IMR-90 (cell line): ENCODE data around the gene CYRIA. TPM values are rescaled to one million over a fixed set of nuclear protein-coding genes. Genes with fewer than 3 reads are reported as not detected.

Source experiments
- ATAC-seq: fragments of 200-7000 bp; cut with Tn5 transposase; 2 replicates; pipeline ENCODE4 v1.9.1; 2020; ENCODE audit warnings: low read depth, mild to moderate bottlenecking, moderate library complexity
- BruUV-seq: library from RNA; stranded (reverse); fragments of 400-500 nt; replicated peaks from 2 replicates; lab custom pipeline; 2021; lab: Mats Ljungman, UMichigan
- CTCF ChIA-PET: fragments of 300-600 bp; formaldehyde crosslinking; extraction: SDS; loops from one replicate; lab custom pipeline; 2021; ENCODE audit warnings: antibody characterized with exemption; lab: Yijun Ruan, JAX
- POLR2A ChIA-PET: fragments of 300-600 bp; sonication (Branson Sonifier 250); formaldehyde crosslinking; loops from one replicate; lab custom pipeline; 2022; ENCODE audit warnings: antibody characterized with exemption; ENCODE audit not compliant: unreplicated experiment; lab: Charles Lee
- DNase-seq: peaks from one replicate; pipeline ENCODE4 v3.0.0; 2013
- H2AFZ ChIP-seq: replicated peaks from 2 replicates; pipeline ENCODE3; 2013; ENCODE audit warnings: low read length, mild to moderate bottlenecking; ENCODE audit not compliant: poor library complexity
- H2AK5ac ChIP-seq: 2 replicates; pipeline ENCODE4 v1.6.1; 2013; ENCODE audit warnings: low read depth, low read length, inconsistent platforms
- H2AK9ac ChIP-seq: replicated peaks from 2 replicates; pipeline ENCODE3; 2013; ENCODE audit warnings: mild to moderate bottlenecking, low read depth, low read length, moderate library complexity; ENCODE audit not compliant: poor library complexity
- H2BK120ac ChIP-seq: 2 replicates; pipeline ENCODE4 v1.6.1; 2013; ENCODE audit warnings: low read depth, low read length, inconsistent platforms
- H2BK15ac ChIP-seq: 3 replicates; pipeline ENCODE4 v1.6.1; 2013; ENCODE audit warnings: low read depth, low read length, inconsistent platforms
- H2BK20ac ChIP-seq: 2 replicates; pipeline ENCODE4 v1.6.1; 2013; ENCODE audit warnings: low read depth, mild to moderate bottlenecking, inconsistent platforms, low read length, moderate library complexity
- H2BK5ac ChIP-seq: 2 replicates; pipeline ENCODE4 v1.6.1; 2013; ENCODE audit warnings: mild to moderate bottlenecking, low read depth, low read length, inconsistent platforms; ENCODE audit not compliant: poor library complexity, severe bottlenecking
- H3K14ac ChIP-seq: replicated peaks from 2 replicates; pipeline ENCODE4 v1.6.1; 2013; ENCODE audit warnings: low read depth, low read length, inconsistent platforms
- H3K18ac ChIP-seq: 2 replicates; pipeline ENCODE4 v1.6.1; 2013; ENCODE audit warnings: low read depth, low read length, control low read depth
- H3K23ac ChIP-seq: 2 replicates; pipeline ENCODE4 v1.6.1; 2013; ENCODE audit warnings: low read depth, low read length, inconsistent platforms
- H3K27ac ChIP-seq: 2 replicates; pipeline ENCODE4 v1.5.1; 2013; ENCODE audit warnings: mild to moderate bottlenecking, control low read depth, low read length; ENCODE audit not compliant: insufficient read depth
- H3K27me3 ChIP-seq: 2 replicates; pipeline ENCODE4 v1.6.1; 2013; ENCODE audit warnings: low read length; ENCODE audit not compliant: control insufficient read depth, insufficient read depth
- H3K36me3 ChIP-seq: 2 replicates; pipeline ENCODE4 v1.6.1; 2013; ENCODE audit warnings: low read length, mixed read lengths; ENCODE audit not compliant: control insufficient read depth, insufficient read depth
- H3K4ac ChIP-seq: 2 replicates; pipeline ENCODE4 v1.6.1; 2013; ENCODE audit warnings: low read depth, low read length, inconsistent platforms
- H3K4me1 ChIP-seq: 2 replicates; pipeline ENCODE4 v1.6.1; 2013; ENCODE audit warnings: low read length, mixed read lengths; ENCODE audit not compliant: control insufficient read depth, insufficient read depth
- H3K4me2 ChIP-seq: 2 replicates; pipeline ENCODE4 v1.6.1; 2013; ENCODE audit warnings: low read depth, mild to moderate bottlenecking, control low read depth, low read length, moderate library complexity
- H3K4me3 ChIP-seq: 2 replicates; pipeline ENCODE4 v1.5.1; 2013; ENCODE audit warnings: low read depth, mild to moderate bottlenecking, control low read depth, low read length, moderate library complexity; ENCODE audit not compliant: insufficient read depth
- H3K56ac ChIP-seq: 2 replicates; pipeline ENCODE4 v1.6.1; 2013; ENCODE audit warnings: low read length, inconsistent platforms; ENCODE audit not compliant: insufficient read depth; ENCODE audit errors: extremely low read depth
- H3K79me1 ChIP-seq, 2 experiments: 2 replicates each; pipeline ENCODE4 v1.6.1; 2013; ENCODE audit warnings: low read length in 2 of 2, inconsistent platforms in 1 of 2, low read depth in 1 of 2
- H3K9ac ChIP-seq: 2 replicates; pipeline ENCODE4 v1.6.1; 2013; ENCODE audit warnings: low read depth, low read length, control low read depth
- H3K9me1 ChIP-seq: 2 replicates; pipeline ENCODE4 v1.6.1; 2013; ENCODE audit warnings: low read length, inconsistent platforms; ENCODE audit not compliant: insufficient read depth
- H3K9me3 ChIP-seq: 2 replicates; pipeline ENCODE4 v1.6.1; 2013; ENCODE audit warnings: low read length; ENCODE audit not compliant: control insufficient read depth, insufficient read depth
- H4K20me1 ChIP-seq: 2 replicates; pipeline ENCODE4 v1.6.1; 2013; ENCODE audit warnings: low read length, inconsistent platforms; ENCODE audit not compliant: insufficient read depth
- H4K5ac ChIP-seq: 2 replicates; pipeline ENCODE4 v1.6.1; 2013; ENCODE audit warnings: mild to moderate bottlenecking, low read depth, low read length, control low read depth
- H4K8ac ChIP-seq, 2 experiments: 2 replicates each; pipeline ENCODE4 v1.6.1; 2013; ENCODE audit warnings: low read depth in 2 of 2, low read length in 2 of 2, control low read depth in 1 of 2, inconsistent platforms in 1 of 2
- H4K91ac ChIP-seq: 2 replicates; pipeline ENCODE4 v1.6.1; 2013; ENCODE audit warnings: low read depth, low read length, inconsistent platforms; ENCODE audit not compliant: insufficient read depth
- BHLHE40 ChIP-seq: fragments of 150-350 bp; IDR thresholded peaks from 2 replicates; pipeline ENCODE4 v1.6.1; 2016; ENCODE audit warnings: mild to moderate bottlenecking, low read depth, low read length
- CEBPB ChIP-seq: IDR thresholded peaks from 2 replicates; pipeline ENCODE4 v1.6.1; 2012; ENCODE audit warnings: low read depth, low read length, improper control_type of control experiment
- CHD1 ChIP-seq: IDR thresholded peaks from 2 replicates; pipeline ENCODE4 v1.6.1; 2012; ENCODE audit warnings: low read depth, low read length, improper control_type of control experiment
- CTCF ChIP-seq: conservative IDR thresholded peaks from 2 replicates; pipeline ENCODE4 v1.5.1; 2012; ENCODE audit warnings: mild to moderate bottlenecking, low read depth, low read length, improper control_type of control experiment
- FOS ChIP-seq: fragments of 150-350 bp; IDR thresholded peaks from 2 replicates; pipeline ENCODE4 v1.6.1; 2016; ENCODE audit warnings: low read depth, low read length
- MAFK ChIP-seq: IDR thresholded peaks from 2 replicates; pipeline ENCODE4 v1.6.1; 2012; ENCODE audit warnings: low read depth, low read length, improper control_type of control experiment
- MAZ ChIP-seq: IDR thresholded peaks from 2 replicates; pipeline ENCODE4 v1.6.1; 2012; ENCODE audit warnings: low read depth, mild to moderate bottlenecking, low read length, improper control_type of control experiment, moderate library complexity, borderline replicate concordance
- MXI1 ChIP-seq: IDR thresholded peaks from 2 replicates; pipeline ENCODE4 v1.6.1; 2012; ENCODE audit warnings: low read depth, mild to moderate bottlenecking, low read length, moderate library complexity, borderline replicate concordance
- NFE2L2 ChIP-seq: fragments of 150-350 bp; IDR thresholded peaks from 2 replicates; pipeline ENCODE4 v1.6.1; 2016; ENCODE audit warnings: low read depth, mild to moderate bottlenecking, low read length
- POLR2A ChIP-seq: IDR thresholded peaks from 2 replicates; pipeline ENCODE4 v1.6.1; 2012; ENCODE audit warnings: mild to moderate bottlenecking, low read depth, low read length
- RAD21 ChIP-seq: IDR thresholded peaks from 2 replicates; pipeline ENCODE4 v1.6.1; 2012; ENCODE audit warnings: low read length, improper control_type of control experiment
- RCOR1 ChIP-seq: IDR thresholded peaks from 2 replicates; pipeline ENCODE4 v1.6.1; 2012; ENCODE audit warnings: mild to moderate bottlenecking, low read length, improper control_type of control experiment; ENCODE audit not compliant: insufficient replicate concordance
- RFX5 ChIP-seq: IDR thresholded peaks from 2 replicates; pipeline ENCODE4 v1.8.0; 2012; ENCODE audit warnings: low read depth, mild to moderate bottlenecking, low read length, moderate library complexity
- SMC3 ChIP-seq: fragments of 150-350 bp; IDR thresholded peaks from 2 replicates; pipeline ENCODE4 v1.6.1; 2016; ENCODE audit warnings: low read depth, mild to moderate bottlenecking, antibody characterized with exemption, low read length, moderate library complexity
- USF2 ChIP-seq: fragments of 150-350 bp; IDR thresholded peaks from 2 replicates; pipeline ENCODE4 v1.6.1; 2017; ENCODE audit warnings: mild to moderate bottlenecking, antibody characterized with exemption, low read length, low read depth
- WGBS, 2 experiments: methylation state at CpG; one replicate each; pipeline versions ENCODE4 v1.1.5 to v1.1.7; 2013; ENCODE audit warnings: missing lambda C conversion rate in 2 of 2; ENCODE audit not compliant: insufficient read length in 1 of 2; ENCODE audit errors: extremely low coverage in 2 of 2; 5-methylcytosine and 5-hydroxymethylcytosine counted together
- dilution Hi-C: fragments of 300-500 bp; cut with HindIII; formaldehyde crosslinking; loops from one replicate; pipeline ENCODE4 v1.14.3; 2018; ENCODE audit warnings: low sequenced_read_pairs; ENCODE audit not compliant: unreplicated experiment
- in situ Hi-C: fragments of 300-500 bp; cut with MboI; formaldehyde crosslinking; loops from 3 replicates; pipeline ENCODE4 v1.14.3; 2019; ENCODE audit warnings: low sequenced_read_pairs, inconsistent platforms, mixed read lengths
- intact Hi-C: fragments of 100-400 bp; cut with micrococcal nuclease; formaldehyde crosslinking; loops from 2 replicates; pipeline ENCODE4 v1.10.0; 2022
- polyA plus RNA-seq, 3 experiments: library from polyadenylated mRNA; depleted of rRNA; stranded (reverse); fragments of >200 nt; gene quantifications; 2 replicates each; pipeline ENCODE4 v1.2.3, GENCODE V29; 2012; ENCODE audit warnings: low replicate concordance in 1 of 3
- total RNA-seq: library from RNA; depleted of rRNA; stranded (reverse); fragments of >200 nt; gene quantifications from 2 replicates; pipeline ENCODE4 v1.2.3, GENCODE V29; 2012

CYRIA gene
- total and polyA plus RNA-seq, 2 of the 4 experiments (the other 2 are of a cell fraction) = 1.7 to 3.8 TPM

- Histone ChIP-seq H3K9me1 (no peaks in the 10 kb centered on the region; the same call in 1 of the 2 replicates), H3K4me3 (peak overlapping the region; percentile 74), H4K8ac (no peak overlapping the region), H3K27me3 (peaks cover 21% of the 10 kb centered on the region; the same call in 1 of the 2 replicates), H3K9me3 (no peaks in the 10 kb centered on the region), H2BK20ac (no peak overlapping the region), H2AFZ (peak overlapping the region; percentile 81), H2AK9ac (no peak overlapping the region), H3K23ac (no peak overlapping the region), H2BK5ac (no peak overlapping the region), H4K5ac (no peak overlapping the region), H3K4me2 (peak overlapping the region; percentile 53), H3K79me1 (0 out of 4 replicates have a peak, but pooled peaks cover 0 to 4% of the 10 kb centered on the region in 2 experiments), H3K9ac (peak overlapping the region; percentile 69), H2AK5ac (no peak overlapping the region), H3K56ac (no peak overlapping the region), H4K91ac (no peak overlapping the region), H4K20me1 (no peaks in the 10 kb centered on the region), H3K4me1 (peaks cover 20% of the 10 kb centered on the region; the same call in 1 of the 2 replicates), H2BK15ac (no peak overlapping the region), H3K18ac (peak overlapping the region; percentile 21; the same call in 1 of the 2 replicates), H3K4ac (no peak overlapping the region), H2BK120ac (no peak overlapping the region), H3K36me3 (no peaks in the 10 kb centered on the region), H3K14ac (no peak overlapping the region), H3K27ac (peak overlapping the region; percentile 4; the same call in 1 of the 2 replicates)
- in situ Hi-C loops = no loop called here
- BruUV-seq = no TSS peak
- intact Hi-C loops = loop anchor here (2.0 to 5.0 kb wide), 4 partner anchors 46 to 92 kb away; no protein-coding TSS in a partner anchor
- no peak for DNase-seq
- ChIA-PET CTCF (no interaction called here), POLR2A (no interaction called here)
- WGBS, 2 experiments = 41% methylated on average over 4 of the region's 34 CpGs; no CpG with 5 or more reads in 1 of the 2 experiments
- dilution Hi-C loops = no loop called here
- ATAC-seq = peak; percentile 60
- no peak for TF ChIP-seq MXI1
- no peak for TF ChIP-seq CEBPB
- TF ChIP-seq MAZ = no peak
- no peak for TF ChIP-seq RAD21
- TF ChIP-seq RFX5 = no peak
- no peak for TF ChIP-seq CTCF
- TF ChIP-seq BHLHE40 = no peak
- TF ChIP-seq CHD1 = no peak
- TF ChIP-seq NFE2L2 = no peak
- TF ChIP-seq MAFK = no peak
- no peak for TF ChIP-seq FOS
- TF ChIP-seq RCOR1 = no peak
- TF ChIP-seq POLR2A = no peak
- no peak for TF ChIP-seq SMC3
- TF ChIP-seq USF2 = no peak
Observed at GRCh38 chr2:16664809-16665747, 556 bp downstream of the CYRIA start.
